ENCODE measurements around the gene SETMAR.

DNA sequence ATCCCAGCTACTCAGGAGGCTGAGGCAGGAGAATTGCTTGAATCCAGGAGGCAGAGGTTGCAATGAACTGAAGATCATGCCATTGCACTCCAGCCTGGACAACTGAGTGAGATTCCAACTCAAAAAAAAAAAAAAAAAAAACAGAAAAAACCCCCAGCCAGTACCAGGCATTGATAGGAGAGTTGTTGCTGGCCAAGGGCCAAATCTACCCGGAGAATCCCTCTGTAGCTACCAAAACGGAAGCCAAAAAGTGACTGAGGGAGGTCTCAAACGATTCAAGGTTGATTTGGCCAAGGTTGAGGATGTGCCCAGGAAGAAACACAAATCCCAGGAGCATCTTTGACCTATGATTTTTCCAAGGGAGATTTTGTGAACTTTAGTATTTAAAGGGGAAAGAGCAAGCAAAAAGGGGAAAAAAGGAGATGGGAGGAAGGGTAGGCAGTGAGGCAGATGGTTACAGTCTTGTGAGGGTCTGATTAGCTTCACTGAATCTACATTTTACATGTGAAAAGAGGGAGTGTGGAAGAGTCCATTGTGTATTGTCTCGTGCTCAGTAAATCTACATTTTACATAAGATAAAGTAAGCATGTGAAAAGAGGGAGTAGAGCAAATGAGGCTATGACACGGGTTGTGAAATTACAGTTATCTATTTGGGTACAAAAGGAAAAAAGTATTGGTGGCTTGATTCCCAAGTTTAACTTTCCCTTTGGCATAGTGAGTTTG lies 32.8 kb downstream of the SETMAR start:
- TF ChIP-seq, protein P1, sequence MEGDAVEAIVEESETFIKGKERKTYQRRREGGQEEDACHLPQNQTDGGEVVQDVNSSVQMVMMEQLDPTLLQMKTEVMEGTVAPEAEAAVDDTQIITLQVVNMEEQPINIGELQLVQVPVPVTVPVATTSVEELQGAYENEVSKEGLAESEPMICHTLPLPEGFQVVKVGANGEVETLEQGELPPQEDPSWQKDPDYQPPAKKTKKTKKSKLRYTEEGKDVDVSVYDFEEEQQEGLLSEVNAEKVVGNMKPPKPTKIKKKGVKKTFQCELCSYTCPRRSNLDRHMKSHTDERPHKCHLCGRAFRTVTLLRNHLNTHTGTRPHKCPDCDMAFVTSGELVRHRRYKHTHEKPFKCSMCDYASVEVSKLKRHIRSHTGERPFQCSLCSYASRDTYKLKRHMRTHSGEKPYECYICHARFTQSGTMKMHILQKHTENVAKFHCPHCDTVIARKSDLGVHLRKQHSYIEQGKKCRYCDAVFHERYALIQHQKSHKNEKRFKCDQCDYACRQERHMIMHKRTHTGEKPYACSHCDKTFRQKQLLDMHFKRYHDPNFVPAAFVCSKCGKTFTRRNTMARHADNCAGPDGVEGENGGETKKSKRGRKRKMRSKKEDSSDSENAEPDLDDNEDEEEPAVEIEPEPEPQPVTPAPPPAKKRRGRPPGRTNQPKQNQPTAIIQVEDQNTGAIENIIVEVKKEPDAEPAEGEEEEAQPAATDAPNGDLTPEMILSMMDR (IDR thresholded peaks at IDR 0.05 in 4 of 5, conservative IDR thresholded peaks at IDR 0.05 in 1 of 5), result no peak
- TF ChIP-seq POLR2A (IDR thresholded peaks at IDR 0.05), result no peak
